ENCODE results near the gene OR6Q1.
"Not testable (repeated sequence)": the region's sequence is repeated elsewhere in the genome, so short reads cannot be mapped to it uniquely, and the experiment has no call there.

The OR6Q1 gene, protein sequence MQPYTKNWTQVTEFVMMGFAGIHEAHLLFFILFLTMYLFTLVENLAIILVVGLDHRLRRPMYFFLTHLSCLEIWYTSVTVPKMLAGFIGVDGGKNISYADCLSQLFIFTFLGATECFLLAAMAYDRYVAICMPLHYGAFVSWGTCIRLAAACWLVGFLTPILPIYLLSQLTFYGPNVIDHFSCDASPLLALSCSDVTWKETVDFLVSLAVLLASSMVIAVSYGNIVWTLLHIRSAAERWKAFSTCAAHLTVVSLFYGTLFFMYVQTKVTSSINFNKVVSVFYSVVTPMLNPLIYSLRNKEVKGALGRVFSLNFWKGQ

DNA sequence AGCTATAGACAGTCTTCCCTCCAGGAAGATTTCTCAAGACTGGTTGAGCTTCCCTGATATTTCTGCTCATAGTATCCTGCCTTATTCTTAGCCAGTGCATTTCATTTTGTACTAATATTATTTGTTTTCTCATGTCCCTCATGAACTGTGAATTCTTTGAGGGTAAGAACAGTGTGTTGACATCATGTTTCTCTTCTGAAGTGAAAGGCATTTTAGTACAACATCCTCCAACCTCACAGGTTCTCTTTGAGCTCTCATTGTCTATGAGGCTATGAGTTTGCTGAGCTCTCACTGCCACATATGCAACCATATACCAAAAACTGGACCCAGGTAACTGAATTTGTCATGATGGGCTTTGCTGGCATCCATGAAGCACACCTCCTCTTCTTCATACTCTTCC is at the start of gene OR6Q1:
TSS of gene OR6Q1 (plus strand) at position 301 of the 400 bp plus-strand sequence. CDS start at position 301, 0 bp downstream.
- no peak within 1 kb of the TSS for H3K27ac ChIP-seq
- DNase-seq (ENCODE audit: low read depth, low spot score): no peak

- H3K27ac ChIP-seq: no peak overlapping the region
- DNase-seq (ENCODE audit: low read depth, low spot score): no peak
These were observed 49.2 kb upstream of the OR6Q1 start for GRCh38 chr11:57981536-57981935.

GRCh38 chr11:57982776-57983175 is 48.0 kb upstream of the OR6Q1 start:
- H3K27ac ChIP-seq: no peak overlapping the region
- DNase-seq (ENCODE audit: low read depth, low spot score): no peak

DNA sequence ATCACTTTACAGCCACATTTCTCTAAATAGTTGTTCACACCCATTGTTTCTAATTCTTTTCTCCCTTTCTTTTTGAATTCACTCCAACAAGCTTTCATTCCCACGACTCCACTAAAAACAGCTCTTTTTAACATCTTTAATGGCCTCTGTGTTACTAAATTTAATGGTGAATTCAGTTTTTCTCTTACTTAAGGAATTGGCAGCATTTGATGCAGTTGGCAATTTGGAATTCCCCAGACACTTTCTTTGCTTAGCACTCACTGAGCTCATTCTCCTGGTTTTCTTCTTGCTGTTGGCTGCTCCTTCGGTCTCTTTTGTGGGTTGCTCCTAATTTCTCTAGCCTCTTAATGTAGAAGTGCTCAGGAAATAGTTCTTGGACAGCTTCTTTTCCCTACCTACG is 47.6 kb upstream of the OR6Q1 start:
- no peak overlapping the region for H3K27ac ChIP-seq
- no peak for DNase-seq (ENCODE audit: low read depth, low spot score)

DNA sequence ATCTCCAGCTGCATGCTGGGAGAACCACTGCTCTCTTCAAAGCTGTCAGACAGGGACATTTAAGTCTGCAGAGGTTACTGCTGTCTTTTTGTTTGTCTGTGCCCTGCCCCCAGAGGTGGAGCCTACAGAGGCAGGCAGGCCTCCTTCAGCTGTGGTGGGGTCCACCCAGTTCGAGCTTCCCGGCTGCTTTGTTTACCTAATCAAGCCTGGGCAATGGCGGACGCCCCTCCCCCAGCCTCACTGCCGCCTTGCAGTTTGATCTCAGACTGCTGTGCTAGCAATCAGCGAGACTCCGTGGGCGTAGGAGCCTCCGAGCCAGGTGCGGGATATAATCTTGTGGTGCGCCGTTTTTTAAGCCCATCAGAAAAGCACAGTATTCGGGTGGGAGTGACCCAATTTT is 31.2 kb upstream of the OR6Q1 start:
- not testable (repeated sequence) for DNase-seq (ENCODE audit: low read depth, low spot score); H3K27ac ChIP-seq

DNA sequence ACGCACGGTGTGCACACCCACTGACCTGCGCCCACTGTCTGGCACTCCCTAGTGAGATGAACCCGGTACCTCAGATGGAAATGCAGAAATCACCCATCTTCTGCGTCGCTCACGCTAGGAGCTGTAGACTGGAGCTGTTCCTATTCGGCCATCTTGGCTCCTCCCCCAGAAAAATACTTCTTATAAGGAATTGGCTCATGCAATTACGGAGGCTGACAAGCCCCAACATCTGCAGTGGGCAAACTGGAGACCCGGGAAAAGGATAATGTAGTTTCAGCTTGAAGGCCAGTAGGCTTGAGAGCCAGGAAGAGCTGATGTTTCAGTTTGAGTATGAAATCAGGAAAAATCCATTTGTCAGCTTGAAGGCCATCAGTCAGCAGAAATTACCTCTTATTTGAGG is 30.7 kb upstream of the OR6Q1 start:
- H3K27ac ChIP-seq; DNase-seq (ENCODE audit: low read depth, low spot score): not testable (repeated sequence)

DNA sequence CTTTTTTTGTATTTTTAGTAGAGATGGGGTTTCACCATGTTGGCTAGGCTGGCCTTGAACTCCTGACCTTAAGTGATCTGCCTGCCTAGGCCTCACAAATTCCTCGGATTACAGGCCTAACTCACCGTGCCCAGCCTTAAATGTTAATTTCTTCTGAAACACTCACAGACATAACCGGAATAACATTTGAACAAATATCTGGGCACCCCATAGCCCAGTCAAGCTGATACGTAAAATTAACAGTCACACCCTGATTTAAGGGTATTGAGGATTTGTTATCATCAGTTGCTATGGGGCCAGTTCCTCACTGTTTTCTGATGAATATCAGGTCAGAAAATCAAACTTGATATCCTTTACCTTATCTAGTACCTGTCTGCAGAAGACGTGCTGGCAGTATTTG is 30.1 kb upstream of the OR6Q1 start:
- H3K27ac ChIP-seq: no peak overlapping the region
- no peak for DNase-seq (ENCODE audit: low read depth, low spot score)

- no peak overlapping the region for H3K27ac ChIP-seq
- no peak for DNase-seq (ENCODE audit: low read depth, low spot score)
These were observed 27.7 kb upstream of the OR6Q1 start for GRCh38 chr11:58003036-58003435.

- DNase-seq (ENCODE audit: low read depth, low spot score): no peak
- no peak overlapping the region for H3K27ac ChIP-seq
These were observed 27.2 kb upstream of the OR6Q1 start for GRCh38 chr11:58003591-58003990.

DNA sequence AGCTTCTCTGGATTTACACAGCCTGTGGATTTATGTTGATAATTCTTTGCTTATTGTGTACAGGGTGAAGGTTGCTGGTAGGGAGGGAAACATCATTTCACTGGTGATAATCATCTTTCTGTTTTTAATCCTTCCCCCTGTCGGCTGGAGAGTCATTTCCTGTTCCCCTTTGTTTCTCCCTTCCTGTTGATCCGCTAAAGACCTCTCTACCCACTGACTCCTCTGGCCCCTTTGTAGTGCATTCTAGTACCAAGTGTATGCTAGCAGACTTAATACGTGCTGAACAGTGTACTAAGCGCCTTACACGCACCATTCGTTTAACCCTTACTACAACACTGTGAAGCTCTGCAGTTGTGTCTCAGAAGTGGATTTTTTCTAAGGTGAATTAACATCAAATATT is 26.1 kb upstream of the OR6Q1 start:
- H3K27ac ChIP-seq: no peak overlapping the region
- no peak for DNase-seq (ENCODE audit: low read depth, low spot score)

GRCh38 chr11:58006940-58007339 is 23.8 kb upstream of the OR6Q1 start:
- peak; percentile 48 for DNase-seq (ENCODE audit: low read depth, low spot score)
- H3K27ac ChIP-seq: peak overlapping the region; percentile 34

GRCh38 chr11:58011771-58012170 is 19.0 kb upstream of the OR6Q1 start:
- no peak for DNase-seq (ENCODE audit: low read depth, low spot score)
- H3K27ac ChIP-seq: no peak overlapping the region

DNA sequence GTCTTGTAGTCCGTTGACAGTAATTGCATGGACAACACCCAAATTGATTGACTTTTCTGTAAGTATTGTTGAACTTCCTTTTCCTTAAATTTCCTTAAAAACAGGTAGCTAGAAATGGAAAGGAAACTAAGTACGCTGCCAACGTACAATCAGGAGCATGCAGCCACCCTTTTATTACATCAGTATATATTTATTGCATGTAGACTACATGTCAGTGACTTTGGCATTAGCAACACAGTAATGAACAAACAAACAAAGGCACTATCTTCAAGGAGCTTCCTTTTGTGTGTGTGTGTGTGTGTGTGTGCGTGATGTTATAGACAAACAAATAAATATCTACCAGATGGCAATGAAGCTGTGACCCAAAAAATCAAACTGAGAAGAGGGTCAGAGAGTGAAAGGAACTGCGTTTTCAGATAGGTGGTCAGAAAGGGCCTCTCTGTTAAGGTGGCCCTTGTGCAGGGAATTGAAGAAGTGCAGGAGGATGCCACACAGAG is 7.3 kb upstream of the OR6Q1 start, which contains the start of gene OR9Q1:
TSS of gene OR9Q1 (plus strand) at position 447 of the 497 bp plus-strand sequence. CDS start 155,564 bp downstream, outside the sequence.
- H3K27ac ChIP-seq: no peak within 1 kb of the TSS
- DNase-seq (ENCODE audit: low read depth, low spot score): no peak

DNA sequence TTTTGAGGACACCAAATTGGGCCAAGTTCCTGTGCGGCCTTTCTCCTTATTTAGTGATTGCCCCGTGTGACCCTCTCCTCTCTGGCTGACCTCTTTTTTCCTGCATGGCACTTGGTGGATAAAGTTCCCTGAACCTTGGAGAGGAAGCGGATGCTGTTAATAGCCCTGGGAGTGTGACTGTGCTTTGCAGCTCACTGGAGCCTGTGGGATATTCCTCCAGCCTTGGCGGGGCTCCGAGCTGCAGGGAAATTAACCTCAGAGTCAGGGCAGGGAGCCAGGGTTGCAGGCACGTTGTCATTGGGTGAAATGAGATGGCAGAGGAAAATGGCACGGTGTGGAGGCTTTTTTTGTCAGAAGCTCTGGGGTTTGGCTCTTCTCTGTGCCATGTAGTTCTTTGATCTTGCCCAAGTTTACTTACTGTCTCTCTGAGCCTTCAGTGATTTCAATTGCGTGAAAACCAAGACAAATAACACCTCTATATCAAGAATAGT is 6.1 kb upstream of the OR6Q1 start:
- DNase-seq (ENCODE audit: low read depth, low spot score): peak; percentile 8
- H3K27ac ChIP-seq: no peak overlapping the region

DNA sequence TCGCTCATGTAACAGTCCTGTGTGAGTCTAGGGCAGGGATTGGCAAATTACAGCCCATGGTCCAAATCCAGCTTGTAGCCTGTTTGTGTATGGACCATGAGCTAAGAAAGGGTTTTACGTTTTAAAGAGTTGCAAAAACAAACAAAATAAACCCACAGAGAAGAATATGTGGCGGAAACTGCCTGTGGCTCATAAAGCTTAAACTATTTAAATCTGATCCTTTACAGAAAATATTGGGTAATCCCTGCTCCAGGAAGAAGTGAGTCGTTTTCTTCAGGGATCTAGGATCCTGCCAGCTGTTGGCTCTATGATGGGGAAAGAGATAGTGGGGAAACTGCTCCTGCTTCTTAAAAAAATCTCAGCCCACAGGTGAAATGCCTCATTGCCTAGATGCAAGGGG is 3.4 kb upstream of the OR6Q1 start:
- DNase-seq (ENCODE audit: low read depth, low spot score): no peak
- H3K27ac ChIP-seq: no peak overlapping the region

GRCh38 chr11:58028687-58029411 is 1.9 kb upstream of the OR6Q1 start:
- no peak for DNase-seq (ENCODE audit: low read depth, low spot score)
- H3K27ac ChIP-seq: no peak overlapping the region

DNA sequence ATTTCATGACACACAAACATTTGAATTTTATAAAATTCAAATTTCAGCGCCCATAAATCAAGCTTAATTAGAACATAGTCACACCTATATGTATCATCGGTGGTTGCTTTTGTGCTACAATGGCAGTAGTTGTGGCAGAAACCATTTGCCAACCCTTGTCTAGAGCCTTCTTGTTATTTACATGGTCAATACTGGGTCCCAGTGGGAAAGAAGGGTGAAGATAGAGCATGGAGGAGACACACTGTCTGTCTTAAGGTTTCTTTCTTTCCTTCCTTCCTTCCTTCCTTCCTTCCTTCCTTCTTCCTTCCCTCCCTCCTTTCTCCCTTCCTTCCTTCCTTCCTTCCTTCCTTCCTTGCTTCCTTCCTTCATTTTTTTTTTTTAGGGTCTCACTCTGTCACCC is 3.7 kb downstream of the OR6Q1 start:
- DNase-seq (ENCODE audit: low read depth, low spot score): no peak

GRCh38 chr11:58039589-58039988 is 8.8 kb downstream of the OR6Q1 start:
- no peak for DNase-seq (ENCODE audit: low read depth, low spot score)
- H3K27ac ChIP-seq: no peak overlapping the region

More for the DNA sequence above, 3.7 kb downstream of the OR6Q1 start:
- no peak overlapping the region for H3K27ac ChIP-seq

- no peak for DNase-seq (ENCODE audit: low read depth, low spot score)
These were observed 12.6 kb downstream of the OR6Q1 start for GRCh38 chr11:58043379-58043778.

DNA sequence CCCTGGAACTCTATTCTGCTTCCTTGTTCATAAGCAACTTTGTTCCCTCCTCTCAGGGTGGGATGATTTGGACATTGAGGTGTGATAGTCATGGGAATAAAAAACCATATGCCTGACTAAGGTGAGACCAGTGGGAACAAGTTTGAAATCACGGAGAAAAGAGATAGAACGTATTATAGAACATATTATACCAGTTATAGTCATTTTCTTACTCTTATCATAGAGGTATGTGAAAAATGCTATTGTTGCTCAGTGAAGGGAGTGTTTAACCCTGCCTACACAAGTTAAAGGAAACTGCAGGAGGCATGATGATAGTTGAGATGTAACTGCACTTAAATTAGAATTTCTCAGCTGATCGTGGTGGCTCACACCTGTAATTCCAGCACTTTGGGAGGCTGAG is 15.5 kb downstream of the OR6Q1 start:
- H3K27ac ChIP-seq: peak overlapping the region; percentile 24
- DNase-seq (ENCODE audit: low read depth, low spot score): no peak

More at GRCh38 chr11:58043379-58043778, 12.6 kb downstream of the OR6Q1 start:
- H3K27ac ChIP-seq: no peak overlapping the region

DNA sequence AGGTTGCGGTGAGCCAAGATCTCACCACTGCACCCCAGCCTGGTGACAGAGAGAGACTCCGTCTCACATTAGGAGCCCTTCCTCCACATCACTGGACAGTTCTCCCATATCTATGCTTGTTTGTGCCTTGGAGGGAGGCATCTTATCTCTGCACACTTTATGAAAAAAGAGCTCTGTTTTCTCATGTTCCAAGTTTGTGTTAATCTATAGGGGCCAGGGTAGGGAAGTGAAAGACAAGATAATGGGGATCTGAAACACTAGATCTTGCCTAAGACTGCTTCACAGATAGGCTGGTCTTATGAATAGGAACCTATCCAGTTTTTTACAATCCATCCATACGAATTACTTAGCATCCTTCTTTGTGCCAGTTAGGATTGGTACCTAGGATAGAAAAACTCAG is 17.1 kb downstream of the OR6Q1 start:
- no peak for DNase-seq (ENCODE audit: low read depth, low spot score)
- H3K27ac ChIP-seq: no peak overlapping the region
